DMS153 (cell line): ENCODE data around the gene KDM6A.
"Not testable (repeated sequence)": the region's sequence is repeated elsewhere in the genome, so short reads cannot be mapped to it uniquely, and the experiment has no call there.

Experiments
- DNase-seq: peaks from one replicate; lab custom pipeline; 2025; lab: John Stamatoyannopoulos, UW

The KDM6A gene

GRCh38 chrX:44872821-44873414, at the start of gene KDM6A:
Gene KDM6A, plus strand, starts transcription at chrX:44873188. Its CDS starts 364 bp downstream, at chrX:44873552.
- peak; percentile 87 for DNase-seq

- DNase-seq = not testable (repeated sequence)
Observed at GRCh38 chrX:44823193-44823592, 49.8 kb upstream of the KDM6A start.

- no peak for DNase-seq
Observed at GRCh38 chrX:44828008-44828605, 44.9 kb upstream of the KDM6A start.

GRCh38 chrX:44829832-44830231, 43.2 kb upstream of the KDM6A start:
- no peak for DNase-seq

GRCh38 chrX:44842550-44843317, 30.3 kb upstream of the KDM6A start:
- no peak for DNase-seq

- DNase-seq = no peak
Observed at GRCh38 chrX:44843318-44843702, 29.7 kb upstream of the KDM6A start.

GRCh38 chrX:44843753-44844152, 29.2 kb upstream of the KDM6A start, which contains the start of gene DUSP21:
Gene DUSP21, plus strand, starts transcription at chrX:44844021. Its CDS starts 112 bp downstream, at chrX:44844133.
- DNase-seq = no peak

- no peak for DNase-seq
Observed at GRCh38 chrX:44844204-44844603, 28.8 kb upstream of the KDM6A start.

- DNase-seq = not testable (repeated sequence)
Observed at GRCh38 chrX:44850891-44851290, 22.1 kb upstream of the KDM6A start.

GRCh38 chrX:44871114-44871645, 1.8 kb upstream of the KDM6A start:
- no peak for DNase-seq

- DNase-seq = no peak
Observed at GRCh38 chrX:44871931-44872820, 812 bp upstream of the KDM6A start.

GRCh38 chrX:44873415-44874276, 658 bp downstream of the KDM6A start:
- no peak for DNase-seq

- no peak for DNase-seq
Observed at GRCh38 chrX:44874420-44875184, 1.6 kb downstream of the KDM6A start.

- no peak for DNase-seq
Observed at GRCh38 chrX:44875185-44875489, 2.1 kb downstream of the KDM6A start.

GRCh38 chrX:44876086-44876485, 3.1 kb downstream of the KDM6A start:
- no peak for DNase-seq

- DNase-seq = no peak
Observed at GRCh38 chrX:44876767-44877166, 3.8 kb downstream of the KDM6A start.

GRCh38 chrX:44878780-44879179, 5.8 kb downstream of the KDM6A start:
- no peak for DNase-seq

GRCh38 chrX:44881549-44881948, 8.6 kb downstream of the KDM6A start:
- DNase-seq = no peak

GRCh38 chrX:44882635-44883034, 9.6 kb downstream of the KDM6A start:
- no peak for DNase-seq

- no peak for DNase-seq
Observed at GRCh38 chrX:44884944-44885343, 12.0 kb downstream of the KDM6A start.
